C1 segment of cervical spinal cord (tissue), 14 donors: Measurements from ENCODE around the gene KPNB1.

Source experiments
- DNase-seq, 14 donors: peaks; one replicate each; lab custom pipeline; 2025; lab: John Stamatoyannopoulos, UW

The KPNB1 gene

DNA sequence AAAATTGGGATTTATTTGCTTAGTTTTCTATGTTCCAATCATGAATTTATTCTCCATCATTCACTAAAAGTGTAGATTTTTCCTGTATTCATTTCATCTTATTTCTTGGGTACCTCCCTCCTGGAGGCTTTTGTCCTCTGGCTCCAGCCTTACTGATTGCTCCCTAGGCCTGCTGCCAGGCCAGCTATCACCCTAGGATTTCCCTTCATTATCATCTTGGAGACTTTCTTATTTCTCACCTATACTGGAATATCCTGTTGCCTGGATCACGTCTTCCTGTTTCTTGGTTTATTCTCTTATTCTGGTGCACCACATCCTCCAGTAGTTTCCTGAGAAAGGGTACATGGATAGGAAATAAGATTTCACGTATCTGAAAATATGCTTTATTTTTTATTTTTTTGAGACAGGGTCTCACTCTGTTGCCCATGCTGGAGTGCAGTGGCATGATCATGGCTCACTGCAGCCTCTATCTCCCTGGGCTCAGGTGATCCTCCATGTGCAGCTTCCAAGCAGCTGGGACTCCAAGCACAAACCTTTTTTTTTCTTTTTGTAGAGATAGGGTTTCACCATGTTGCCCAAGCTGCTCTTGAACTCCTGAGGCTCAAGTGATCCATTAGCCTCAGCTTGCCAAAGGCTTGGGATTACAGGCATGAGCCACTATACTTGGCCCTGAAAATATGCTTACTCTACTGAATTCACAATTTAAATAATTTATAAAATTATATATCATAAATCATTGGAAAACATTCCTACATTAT is 13.3 kb upstream of the KPNB1 start:
- no peak for DNase-seq

DNA sequence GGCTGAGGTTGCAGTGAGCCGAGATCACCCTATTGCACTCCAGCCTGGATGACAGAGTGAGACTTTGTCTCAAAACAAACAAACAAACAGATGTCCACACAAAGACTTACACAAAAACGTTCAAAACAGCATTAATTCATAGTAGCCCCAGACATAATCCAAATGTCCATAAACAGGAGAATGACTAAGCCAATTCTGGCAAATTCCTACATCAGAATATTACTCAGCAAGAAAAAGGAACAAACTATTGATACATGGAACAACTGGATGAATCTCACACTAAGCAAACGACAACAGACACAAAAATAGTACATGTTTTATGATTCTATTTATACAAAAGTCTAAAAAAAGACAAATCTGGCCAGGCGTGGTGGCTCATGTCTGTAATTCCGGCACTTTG is 10.8 kb upstream of the KPNB1 start:
- no peak for DNase-seq

DNA sequence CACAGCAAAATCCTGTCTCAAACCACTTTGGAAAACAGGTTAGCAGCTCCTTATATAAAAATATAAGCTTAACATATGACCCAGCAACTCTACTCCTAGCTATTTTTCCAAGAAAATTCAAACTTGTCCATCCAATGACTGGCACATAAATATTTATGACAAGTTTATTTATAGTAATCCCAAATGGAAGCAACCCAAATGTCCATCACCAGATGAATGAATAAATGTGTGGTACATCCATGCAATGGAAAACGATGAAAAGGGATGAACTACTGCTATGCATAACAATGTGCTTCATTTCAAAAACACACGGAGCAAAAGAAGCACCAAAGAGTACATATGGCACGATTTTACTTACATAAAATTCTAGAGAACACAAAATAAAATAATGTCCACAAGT is 9.6 kb upstream of the KPNB1 start:
- DNase-seq = no peak

DNA sequence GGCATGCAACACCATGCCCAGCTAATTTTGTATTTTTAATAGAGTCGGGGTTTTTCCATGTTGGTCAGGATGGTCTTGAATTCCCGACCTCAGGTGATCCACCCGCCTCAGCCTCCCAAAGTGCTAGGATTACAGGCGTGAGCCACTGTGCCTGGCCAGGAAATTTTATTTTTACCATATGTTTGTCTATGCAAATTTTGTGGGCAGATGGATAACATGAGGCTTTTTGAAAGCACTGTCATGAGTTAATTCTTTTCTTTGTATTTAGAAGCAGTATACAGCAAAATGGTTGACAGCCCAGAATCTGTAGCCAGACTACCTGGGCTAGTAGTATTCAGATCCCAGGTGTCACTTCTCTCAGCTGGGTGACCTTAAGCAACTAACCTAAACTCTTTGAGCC is 8.5 kb upstream of the KPNB1 start:
- DNase-seq = no peak

DNA sequence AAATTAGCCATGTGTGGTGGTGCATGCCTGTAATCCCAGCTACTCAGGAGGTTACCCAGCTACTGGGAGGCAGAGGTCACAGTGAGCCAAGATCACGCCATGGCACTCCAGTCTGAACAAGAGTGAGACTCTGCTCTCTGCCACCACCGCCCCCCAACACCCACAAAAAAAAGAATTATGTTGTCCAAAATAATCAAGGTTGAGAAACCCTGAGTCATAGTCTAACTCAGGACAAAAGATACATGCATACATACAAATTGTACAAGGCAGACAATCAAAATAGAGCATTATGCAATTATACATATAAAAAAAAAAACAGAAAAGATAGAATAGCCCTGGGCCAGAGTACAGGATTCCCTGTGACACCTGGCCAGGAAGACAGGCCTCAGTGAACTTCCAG is 6.6 kb upstream of the KPNB1 start:
- DNase-seq = no peak

DNA sequence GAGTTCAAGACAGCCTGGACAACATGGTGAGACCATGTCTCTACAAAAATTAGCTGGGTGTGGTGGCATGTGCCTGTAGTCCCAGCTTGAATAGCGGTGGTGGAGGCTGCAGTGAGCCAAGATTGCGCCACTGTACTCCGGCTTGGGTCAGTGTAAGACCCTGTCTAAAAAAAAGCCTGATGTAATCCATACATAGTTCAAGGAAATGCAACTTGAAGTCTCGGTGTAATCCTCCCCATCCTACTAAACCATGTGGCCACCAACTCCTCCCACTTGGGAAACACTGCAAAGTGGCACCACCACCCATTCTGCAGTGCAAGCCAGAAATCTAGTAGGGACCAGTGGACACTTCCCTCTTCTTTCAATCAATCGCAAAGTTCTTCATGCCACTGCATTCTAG is 5.4 kb upstream of the KPNB1 start:
- no peak for DNase-seq

DNA sequence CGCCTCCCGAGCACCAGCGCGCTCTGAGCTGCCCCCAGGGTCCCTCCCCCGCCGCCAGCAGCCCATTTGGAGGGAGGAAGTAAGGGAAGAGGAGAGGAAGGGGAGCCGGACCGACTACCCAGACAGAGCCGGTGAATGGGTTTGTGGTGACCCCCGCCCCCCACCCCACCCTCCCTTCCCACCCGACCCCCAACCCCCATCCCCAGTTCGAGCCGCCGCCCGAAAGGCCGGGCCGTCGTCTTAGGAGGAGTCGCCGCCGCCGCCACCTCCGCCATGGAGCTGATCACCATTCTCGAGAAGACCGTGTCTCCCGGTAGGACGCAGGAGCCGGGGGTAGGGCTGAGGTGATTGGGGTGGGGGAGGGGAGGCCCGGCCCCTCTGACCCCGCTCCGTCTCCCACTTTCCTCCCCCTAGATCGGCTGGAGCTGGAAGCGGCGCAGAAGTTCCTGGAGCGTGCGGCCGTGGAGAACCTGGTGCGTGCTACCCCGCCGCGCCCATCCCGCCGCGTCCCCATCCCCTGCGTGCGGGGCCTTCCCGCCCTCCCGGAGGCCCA is 329 bp downstream of the KPNB1 start:
- peak in 1 of 14 donors; percentile 83 for DNase-seq

DNA sequence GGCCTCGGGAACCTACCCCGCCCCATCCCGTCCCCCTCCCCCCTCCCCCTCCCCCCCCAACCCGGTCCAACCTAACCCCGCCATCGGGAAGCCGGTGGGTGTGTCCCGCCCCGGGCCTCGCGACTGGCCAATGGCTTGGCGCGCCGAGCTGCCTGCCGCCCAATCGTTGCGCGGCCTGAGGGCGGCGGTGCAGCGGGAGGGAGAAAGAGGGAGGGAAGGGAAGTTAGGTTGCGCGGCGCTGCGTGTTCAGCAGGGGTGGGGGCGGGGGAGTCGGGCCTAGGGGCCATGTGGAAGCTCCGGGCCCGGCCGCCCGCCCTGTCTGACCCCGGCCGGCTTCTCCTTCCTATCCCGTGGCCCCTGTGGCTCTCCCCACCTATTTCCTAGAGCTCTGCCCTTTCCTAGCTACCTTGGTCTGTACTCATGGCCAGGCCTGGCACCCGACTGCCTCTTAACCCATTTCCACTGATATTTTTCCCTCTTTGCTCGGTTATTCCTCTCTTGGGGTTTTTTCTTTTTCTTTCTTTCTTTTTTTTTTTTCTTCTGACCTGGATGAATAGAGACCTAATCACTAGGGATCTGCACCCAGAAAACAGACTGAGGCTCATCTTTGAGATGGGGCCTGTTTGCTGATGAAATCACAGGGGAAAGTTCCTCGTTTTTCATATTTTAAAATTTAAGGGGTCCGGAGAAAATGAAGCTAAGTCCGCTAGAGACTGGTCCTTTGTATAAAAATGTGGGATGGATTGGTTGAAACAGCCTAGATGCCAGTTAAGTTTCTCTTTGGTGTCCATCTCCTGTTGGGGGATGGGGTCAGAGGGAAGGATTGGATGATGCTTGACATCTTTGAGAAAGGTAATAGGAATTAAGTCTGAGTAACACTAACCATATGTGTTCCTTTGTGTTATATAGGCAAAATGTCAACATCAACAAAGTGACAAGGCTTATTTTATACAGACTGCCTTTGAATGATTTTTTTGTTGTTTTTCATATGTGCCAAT is 1.1 kb downstream of the KPNB1 start:
- peak; percentile 57 to 95 (median 89) for DNase-seq

DNA sequence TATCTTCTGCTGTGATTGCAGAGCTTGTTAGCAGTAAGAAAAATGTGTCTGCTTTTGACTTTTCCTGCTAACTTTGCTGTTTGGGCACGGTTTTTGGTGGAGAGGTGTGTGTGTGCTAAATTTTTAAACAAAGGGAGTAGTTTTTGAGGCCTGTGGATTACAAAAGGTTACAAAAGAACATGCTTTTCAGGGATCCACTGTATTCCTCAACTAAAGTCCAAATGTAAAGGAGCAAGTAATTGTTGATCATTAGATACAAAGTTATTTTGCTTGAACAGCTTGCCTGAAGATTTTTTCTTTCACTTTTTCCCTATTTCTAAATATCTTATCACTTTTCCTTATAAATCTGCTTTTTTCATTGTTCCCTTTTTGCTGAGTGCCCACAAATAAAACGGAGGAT is 2.0 kb downstream of the KPNB1 start:
- DNase-seq = no peak

DNA sequence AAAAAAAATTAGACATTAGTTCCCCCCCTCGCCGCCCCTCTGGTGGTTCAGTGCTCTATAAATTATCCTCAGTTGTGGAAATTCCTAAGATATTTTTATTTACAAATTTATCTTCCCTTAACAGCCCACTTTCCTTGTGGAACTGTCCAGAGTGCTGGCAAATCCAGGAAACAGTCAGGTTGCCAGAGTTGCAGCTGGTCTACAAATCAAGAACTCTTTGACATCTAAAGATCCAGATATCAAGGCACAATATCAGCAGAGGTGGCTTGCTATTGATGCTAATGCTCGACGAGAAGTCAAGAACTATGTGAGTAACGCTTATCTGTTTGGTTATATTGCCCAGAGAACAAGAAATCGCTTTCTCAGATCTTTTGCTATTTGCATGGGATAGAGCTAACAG is 2.9 kb downstream of the KPNB1 start:
- no peak for DNase-seq

DNA sequence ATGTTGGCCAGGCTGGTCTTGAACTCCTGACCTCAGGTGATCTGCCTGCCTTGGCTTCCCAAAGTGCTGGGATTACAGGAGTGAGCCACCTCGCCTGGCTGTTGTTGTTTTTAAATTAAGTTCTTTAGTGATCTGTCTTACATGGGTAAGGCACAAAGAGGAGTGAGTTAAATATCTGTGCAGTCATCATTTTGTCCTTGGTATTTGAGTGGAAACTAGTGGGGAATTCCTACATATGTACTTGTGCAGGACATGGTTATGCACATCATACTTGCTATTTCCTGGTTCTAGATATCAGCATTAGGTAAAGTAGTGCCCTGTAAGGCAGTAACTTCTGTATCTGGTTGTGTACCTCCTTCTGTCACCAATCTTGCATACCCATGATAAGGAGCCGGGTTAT is 3.7 kb downstream of the KPNB1 start:
- no peak for DNase-seq

DNA sequence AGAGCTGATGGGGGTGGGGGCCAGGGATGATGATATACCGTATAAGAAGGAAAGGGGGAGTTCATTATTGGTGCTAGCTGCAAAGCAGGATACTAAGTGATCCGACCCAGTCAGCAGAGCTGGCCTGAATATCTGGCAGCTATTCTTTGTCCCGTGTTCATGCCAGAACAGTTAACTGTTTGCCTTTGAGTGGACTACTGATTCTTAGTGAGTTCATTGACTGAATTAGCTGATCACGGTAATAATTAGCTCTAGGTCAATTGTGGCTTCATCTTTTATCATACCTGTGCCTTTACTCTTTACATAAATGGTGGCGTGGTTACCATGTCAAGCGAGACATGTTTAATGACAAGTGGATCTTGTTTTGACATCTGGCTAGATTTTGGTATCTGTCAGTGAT is 5.3 kb downstream of the KPNB1 start:
- no peak for DNase-seq

DNA sequence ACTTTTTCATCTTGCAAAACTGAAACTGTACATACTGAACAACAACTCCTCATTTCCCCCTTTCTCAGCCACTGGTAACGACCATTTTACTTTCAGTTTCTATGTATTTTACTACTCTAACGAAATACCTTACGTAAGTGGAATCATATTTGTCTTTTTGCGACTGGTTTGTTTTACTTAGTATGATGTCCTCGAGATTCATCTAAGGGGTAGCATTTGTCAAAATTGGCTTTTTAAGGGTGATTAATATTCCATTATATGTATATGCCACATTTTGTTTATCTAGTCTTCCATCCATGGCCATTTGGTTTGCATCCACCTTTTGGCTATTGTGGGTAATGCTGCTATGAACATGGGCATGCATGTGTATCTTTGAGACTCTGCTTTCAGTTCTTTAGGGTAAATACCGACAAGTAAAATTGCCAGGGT is 10.4 kb downstream of the KPNB1 start:
- no peak for DNase-seq

DNA sequence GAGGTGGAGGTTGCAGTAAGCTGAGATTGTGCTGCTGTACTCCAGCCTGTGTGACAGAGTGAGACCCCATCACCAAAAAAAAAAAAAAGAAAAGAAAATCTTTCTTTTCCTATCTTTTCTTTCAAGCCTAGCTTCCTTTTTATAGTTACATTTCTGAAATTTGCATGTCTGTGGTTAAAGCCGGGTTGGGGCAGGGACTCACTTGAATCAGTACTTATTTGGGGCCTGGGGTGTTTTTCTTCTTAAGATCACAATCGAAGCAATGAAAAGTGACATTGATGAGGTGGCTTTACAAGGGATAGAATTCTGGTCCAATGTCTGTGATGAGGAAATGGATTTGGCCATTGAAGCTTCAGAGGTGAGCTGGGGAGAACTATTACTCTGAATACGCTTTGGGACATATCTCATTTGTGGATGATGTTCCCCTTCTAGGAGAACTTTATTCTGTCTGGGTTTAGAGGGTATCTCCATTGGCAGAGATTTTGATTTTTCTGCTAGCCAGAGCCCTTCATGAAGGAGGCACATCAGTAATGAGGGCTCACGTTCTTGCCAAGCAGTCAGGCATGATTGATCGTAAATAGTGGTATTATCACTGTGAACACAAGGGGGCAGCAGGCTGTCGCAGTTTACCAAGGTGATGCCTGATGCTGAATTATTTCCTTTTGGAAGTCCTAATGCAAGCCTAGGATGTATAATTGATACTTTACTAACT is 14.3 kb downstream of the KPNB1 start:
- DNase-seq = peak in 7 of 14 donors; percentile 9 to 38 (median 17)

DNA sequence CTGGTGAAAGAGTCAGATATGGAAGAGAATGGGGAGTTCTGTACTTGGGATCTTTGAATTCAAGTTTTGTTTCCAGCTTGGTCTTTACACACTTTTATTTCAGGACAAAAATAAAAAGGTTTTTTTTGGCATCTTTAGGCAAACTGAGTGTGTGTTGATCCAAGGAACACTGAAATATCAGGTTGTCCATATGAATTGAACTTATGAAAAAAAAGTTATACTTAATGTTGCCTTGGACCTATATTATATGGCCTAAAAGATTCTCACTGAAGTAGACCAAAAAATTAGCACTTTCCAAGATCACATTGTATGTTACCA is 14.9 kb downstream of the KPNB1 start:
- DNase-seq = no peak

DNA sequence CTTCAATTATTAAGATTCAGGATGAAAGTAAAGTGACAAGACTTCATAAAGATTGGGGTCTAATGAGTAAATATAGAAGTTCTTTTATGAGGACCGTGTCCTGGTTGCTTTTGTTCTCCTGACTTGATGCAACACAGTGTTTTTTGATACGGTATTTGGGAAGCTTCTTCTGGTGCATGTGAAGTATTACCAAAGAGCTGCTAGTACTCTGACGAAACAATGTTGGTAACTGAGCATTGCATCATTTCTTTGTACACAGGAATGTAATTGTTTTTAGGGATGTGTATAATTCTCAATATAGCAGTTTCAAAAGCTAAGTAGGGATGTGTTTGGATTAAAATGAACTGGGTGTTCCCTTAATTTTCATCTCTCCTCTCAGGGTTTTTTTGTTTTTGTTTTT is 15.9 kb downstream of the KPNB1 start:
- no peak for DNase-seq

DNA sequence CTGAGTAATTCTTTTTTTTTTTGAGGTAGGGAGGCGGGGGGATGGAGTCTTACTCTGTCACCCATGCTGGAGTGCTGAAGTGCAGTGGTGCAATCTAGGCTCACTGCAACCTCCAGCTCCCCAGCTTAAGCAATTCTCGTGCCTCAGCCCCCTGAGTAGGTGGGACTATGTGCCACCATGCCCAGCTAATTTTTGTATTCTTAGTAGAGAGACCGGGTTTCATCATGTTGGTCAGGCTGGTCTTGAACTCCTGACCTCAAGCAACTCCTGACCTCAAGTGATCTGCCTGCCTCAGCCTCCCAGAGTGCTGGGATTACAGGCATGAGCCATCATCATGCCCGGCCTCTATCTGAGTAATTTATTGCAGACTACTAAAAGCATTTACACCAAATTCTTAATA is 19.4 kb downstream of the KPNB1 start:
- no peak for DNase-seq

DNA sequence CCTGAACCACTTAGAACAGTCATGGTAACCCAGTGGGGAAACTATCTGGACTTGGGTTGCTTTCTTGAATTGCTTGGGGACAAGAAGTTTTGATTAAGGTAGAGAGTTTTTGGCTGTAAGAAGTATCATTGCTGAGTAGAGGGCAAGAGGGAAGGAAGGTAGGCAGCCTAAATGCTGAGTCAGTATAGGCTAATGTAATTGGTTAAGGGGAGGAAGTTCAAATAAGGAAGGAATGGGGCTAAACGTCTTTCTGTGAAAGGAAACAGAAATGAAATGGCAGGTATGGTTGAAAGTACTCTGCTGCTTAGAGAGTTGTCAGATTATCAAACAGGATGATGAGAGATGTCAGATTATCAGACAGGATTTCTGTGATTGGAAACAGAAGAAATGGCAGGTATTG is 20.3 kb downstream of the KPNB1 start:
- no peak for DNase-seq

DNA sequence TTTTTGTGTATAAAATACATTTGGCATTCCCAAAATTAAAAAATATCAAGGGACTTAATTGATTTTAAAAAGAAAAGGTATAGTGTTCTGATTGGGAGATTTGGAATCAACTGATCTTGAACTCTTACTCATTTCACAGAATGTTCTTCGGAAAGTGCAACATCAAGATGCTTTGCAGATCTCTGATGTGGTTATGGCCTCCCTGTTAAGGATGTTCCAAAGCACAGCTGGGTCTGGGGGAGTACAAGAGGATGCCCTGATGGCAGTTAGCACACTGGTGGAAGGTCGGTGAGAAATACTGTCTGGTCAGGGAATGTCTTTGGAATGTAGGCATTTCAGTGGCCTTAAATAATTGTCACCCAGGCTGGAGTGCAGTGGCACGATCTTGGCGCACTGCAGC is 24.8 kb downstream of the KPNB1 start:
- no peak for DNase-seq

DNA sequence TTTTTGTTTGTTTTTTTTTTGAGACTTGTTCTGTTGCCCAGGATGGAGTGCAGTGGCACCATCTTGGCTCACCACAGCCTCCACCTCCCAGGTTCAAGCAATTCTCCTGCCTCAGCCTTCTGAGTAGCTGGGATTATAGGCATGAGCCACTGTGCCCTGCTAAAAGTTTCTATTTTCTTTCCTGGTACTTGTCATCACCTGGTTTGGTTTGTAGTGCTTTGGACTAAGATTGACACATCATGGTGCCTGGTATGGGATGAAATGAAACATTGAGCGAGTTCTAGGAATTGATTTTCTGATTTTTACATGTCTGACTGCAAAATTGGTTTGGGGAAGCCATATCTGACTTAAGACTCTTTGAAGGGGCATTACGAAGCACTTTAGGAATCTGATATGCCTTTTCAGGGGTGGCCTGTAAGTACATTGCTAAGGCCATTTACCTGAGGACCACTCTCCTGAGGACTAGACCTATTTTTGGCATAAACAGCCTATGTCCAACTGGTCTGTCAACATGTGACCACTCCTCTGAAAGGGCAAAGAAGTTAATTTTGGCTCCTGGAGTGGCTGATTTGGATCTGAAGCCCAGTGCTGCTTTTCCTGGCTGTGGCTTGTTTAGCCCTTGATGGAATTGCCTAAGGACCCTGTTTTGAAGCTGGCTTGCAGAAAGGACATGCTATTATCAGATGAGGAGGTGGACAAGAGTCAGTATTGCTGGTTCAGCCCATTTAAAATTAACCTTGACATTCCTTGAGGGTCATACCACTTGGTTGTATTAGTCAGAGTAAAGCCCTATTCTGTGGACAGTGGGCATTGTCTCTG is 25.9 kb downstream of the KPNB1 start:
- no peak for DNase-seq

DNA sequence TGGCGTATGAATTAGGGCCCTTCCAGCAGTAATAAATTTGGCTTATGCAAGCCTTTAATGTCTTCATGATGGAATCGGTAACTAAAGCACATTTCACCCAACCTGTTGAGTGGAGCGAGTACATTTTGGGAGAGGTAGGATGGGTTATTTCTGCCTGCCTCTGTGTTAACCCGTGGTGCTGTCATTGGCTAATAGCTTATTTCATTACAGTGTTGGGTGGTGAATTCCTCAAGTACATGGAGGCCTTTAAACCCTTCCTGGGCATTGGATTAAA is 26.4 kb downstream of the KPNB1 start:
- no peak for DNase-seq
